H9 (cell line): ENCODE data around the gene SCARB2. TPM values are rescaled to one million over a fixed set of nuclear protein-coding genes. Genes with fewer than 3 reads are reported as not detected.

ENCODE experiments used
- DNase-seq: peaks from one replicate; pipeline ENCODE4 v3.0.0-alpha.2; 2017
- H2AFZ ChIP-seq: one replicate; pipeline ENCODE4 v1.6.1; 2013; ENCODE audit warnings: mild to moderate bottlenecking, low read length, control low read depth, moderate library complexity
- H2AK5ac ChIP-seq: 2 replicates; pipeline ENCODE4 v1.6.1; 2013; ENCODE audit warnings: low read length, control low read depth, mixed read lengths; ENCODE audit not compliant: insufficient read length
- H2BK120ac ChIP-seq: one replicate; pipeline ENCODE4 v1.6.1; 2013; ENCODE audit warnings: low read depth, mild to moderate bottlenecking, low read length, control low read depth, inconsistent platforms; ENCODE audit not compliant: poor library complexity, severe bottlenecking
- H2BK12ac ChIP-seq: 2 replicates; pipeline ENCODE4 v1.6.1; 2013; ENCODE audit warnings: low read length, control low read depth, mixed read lengths, low read depth; ENCODE audit not compliant: insufficient read length
- H2BK15ac ChIP-seq: 2 replicates; pipeline ENCODE4 v1.6.1; 2013; ENCODE audit warnings: low read depth, low read length, control low read depth
- H2BK20ac ChIP-seq: one replicate; pipeline ENCODE4 v1.6.1; 2013; ENCODE audit warnings: low read depth, mild to moderate bottlenecking, low read length, control low read depth, inconsistent platforms; ENCODE audit not compliant: poor library complexity, severe bottlenecking
- H2BK5ac ChIP-seq: 2 replicates; pipeline ENCODE4 v1.6.1; 2013; ENCODE audit warnings: low read length, control low read depth, mixed read lengths; ENCODE audit not compliant: insufficient read length
- H3K14ac ChIP-seq: 2 replicates; pipeline ENCODE4 v1.6.1; 2013; ENCODE audit warnings: low read length, control low read depth; ENCODE audit not compliant: insufficient read depth
- H3K18ac ChIP-seq: 2 replicates; pipeline ENCODE4 v1.6.1; 2013; ENCODE audit warnings: low read depth, mild to moderate bottlenecking, mixed read lengths, low read length, control low read depth; ENCODE audit not compliant: insufficient read length
- H3K23ac ChIP-seq: 2 replicates; pipeline ENCODE4 v1.6.1; 2013; ENCODE audit warnings: low read length, control low read depth, mixed read lengths, low read depth; ENCODE audit not compliant: insufficient read length
- H3K23me2 ChIP-seq: 2 replicates; pipeline ENCODE4 v1.6.1; 2013; ENCODE audit warnings: low read depth, mild to moderate bottlenecking, mixed read lengths, low read length, control low read depth; ENCODE audit not compliant: insufficient read length, poor library complexity, severe bottlenecking
- H3K27ac ChIP-seq: 2 replicates; pipeline ENCODE4 v1.5.1; 2013; ENCODE audit warnings: low read length, control low read depth, mixed read lengths, low read depth; ENCODE audit not compliant: insufficient read length
- H3K27me3 ChIP-seq: 2 replicates; pipeline ENCODE4 v1.6.1; 2013; ENCODE audit warnings: low read length, control low read depth, inconsistent platforms; ENCODE audit not compliant: insufficient read depth
- H3K4ac ChIP-seq: 2 replicates; pipeline ENCODE4 v1.6.1; 2013; ENCODE audit warnings: low read depth, mild to moderate bottlenecking, control low read depth, inconsistent platforms, low read length, moderate library complexity
- H3K4me1 ChIP-seq: 2 replicates; pipeline ENCODE4 v1.6.1; 2013; ENCODE audit warnings: low read length, control low read depth, inconsistent platforms; ENCODE audit not compliant: insufficient read depth
- H3K4me2 ChIP-seq: 2 replicates; pipeline ENCODE4 v1.6.1; 2013; ENCODE audit warnings: low read length, control low read depth, mixed read lengths; ENCODE audit not compliant: insufficient read length, insufficient read depth
- H3K56ac ChIP-seq: 2 replicates; pipeline ENCODE4 v1.6.1; 2013; ENCODE audit warnings: low read depth, mild to moderate bottlenecking, mixed read lengths, low read length, control low read depth; ENCODE audit not compliant: insufficient read length
- H3K79me1 ChIP-seq: 2 replicates; pipeline ENCODE4 v1.6.1; 2013; ENCODE audit warnings: low read depth, mild to moderate bottlenecking, moderate library complexity, low read length, control low read depth, inconsistent platforms; ENCODE audit not compliant: insufficient read depth, poor library complexity, severe bottlenecking
- H3K79me2 ChIP-seq: 2 replicates; pipeline ENCODE4 v1.6.1; 2013; ENCODE audit warnings: low read length, control low read depth, inconsistent platforms; ENCODE audit not compliant: insufficient read depth
- H3K9ac ChIP-seq: 2 replicates; pipeline ENCODE4 v1.6.1; 2013; ENCODE audit warnings: low read length, control low read depth, mixed read lengths; ENCODE audit not compliant: insufficient read length; ENCODE audit errors: extremely low read depth
- H3K9me3 ChIP-seq: one replicate; pipeline ENCODE4 v1.6.1; 2013; ENCODE audit warnings: low read depth, low read length, inconsistent platforms; ENCODE audit not compliant: control insufficient read depth
- H3T11ph ChIP-seq: one replicate; pipeline ENCODE4 v1.6.1; 2013; ENCODE audit warnings: mild to moderate bottlenecking, low read length, control low read depth, inconsistent platforms
- H4K20me1 ChIP-seq: one replicate; pipeline ENCODE4 v1.6.1; 2013; ENCODE audit not compliant: control insufficient read depth, insufficient read length, insufficient read depth
- H4K5ac ChIP-seq: 2 replicates; pipeline ENCODE4 v1.6.1; 2013; ENCODE audit warnings: low read depth, mild to moderate bottlenecking, mixed read lengths, low read length, control low read depth; ENCODE audit not compliant: insufficient read length
- H4K8ac ChIP-seq: replicated peaks from 2 replicates; pipeline ENCODE4 v1.6.1; 2013; ENCODE audit warnings: low read length, control low read depth, mixed read lengths, low read depth; ENCODE audit not compliant: insufficient read length
- H4K91ac ChIP-seq: 2 replicates; pipeline ENCODE4 v1.6.1; 2013; ENCODE audit warnings: low read depth, mild to moderate bottlenecking, moderate library complexity, mixed read lengths, low read length, control low read depth; ENCODE audit not compliant: insufficient read length
- H3K27ac Mint-ChIP-seq, 3 experiments: 2 replicates in 2 of 3; 3 replicates in 1 of 3; pipeline ENCODE4 v1.8.0; 2020 to 2021; ENCODE audit warnings: mixed read lengths in 3 of 3, mild to moderate bottlenecking in 1 of 3, moderate library complexity in 1 of 3
- H3K27me3 Mint-ChIP-seq: 2 replicates; pipeline ENCODE4 v1.8.0; 2021; ENCODE audit warnings: low read depth, mild to moderate bottlenecking, moderate library complexity, mixed read lengths
- H3K36me3 Mint-ChIP-seq, 3 experiments: 2 replicates in 2 of 3; 3 replicates in 1 of 3; pipeline ENCODE4 v1.8.0; 2020 to 2021; ENCODE audit warnings: low read depth in 3 of 3, mixed read lengths in 3 of 3; ENCODE audit not compliant: insufficient read depth in 1 of 3
- H3K4me1 Mint-ChIP-seq, 2 experiments: 2 replicates each; pipeline ENCODE4 v1.8.0; 2020; ENCODE audit warnings: mixed read lengths in 2 of 2
- H3K4me3 Mint-ChIP-seq, 2 experiments: 2 replicates in 1 of 2; 3 replicates in 1 of 2; pipeline ENCODE4 v1.8.0; 2020 to 2021; ENCODE audit warnings: mild to moderate bottlenecking in 2 of 2, mixed read lengths in 2 of 2, moderate library complexity in 1 of 2
- H3K9me3 Mint-ChIP-seq, 2 experiments: 2 replicates in 1 of 2; 3 replicates in 1 of 2; pipeline ENCODE4 v1.8.0; 2020; ENCODE audit warnings: mild to moderate bottlenecking in 2 of 2, mixed read lengths in 2 of 2, moderate library complexity in 1 of 2
- CTCF ChIP-seq: fragments of 200-600 bp; sonication (generic); conservative IDR thresholded peaks from 3 replicates; pipeline ENCODE4 v1.8.0; 2021; ENCODE audit warnings: antibody characterized with exemption, mild to moderate bottlenecking
- WGBS: extraction: QIAGEN DNeasy Blood & Tissue Kit; methylation state at CpG from one replicate; pipeline ENCODE4 v1.1.7; 2013; ENCODE audit warnings: missing lambda C conversion rate, low lambda C conversion rate, mixed read lengths; ENCODE audit not compliant: insufficient read length; ENCODE audit errors: extremely low coverage; 5-methylcytosine and 5-hydroxymethylcytosine counted together
- total RNA-seq: library from RNA; stranded (reverse); gene quantifications from 2 replicates; pipeline ENCODE4 v1.2.1, GENCODE V29; 2021

The SCARB2 gene
- total RNA-seq, 1 experiment from 2014 or later: 36.4 TPM

DNA sequence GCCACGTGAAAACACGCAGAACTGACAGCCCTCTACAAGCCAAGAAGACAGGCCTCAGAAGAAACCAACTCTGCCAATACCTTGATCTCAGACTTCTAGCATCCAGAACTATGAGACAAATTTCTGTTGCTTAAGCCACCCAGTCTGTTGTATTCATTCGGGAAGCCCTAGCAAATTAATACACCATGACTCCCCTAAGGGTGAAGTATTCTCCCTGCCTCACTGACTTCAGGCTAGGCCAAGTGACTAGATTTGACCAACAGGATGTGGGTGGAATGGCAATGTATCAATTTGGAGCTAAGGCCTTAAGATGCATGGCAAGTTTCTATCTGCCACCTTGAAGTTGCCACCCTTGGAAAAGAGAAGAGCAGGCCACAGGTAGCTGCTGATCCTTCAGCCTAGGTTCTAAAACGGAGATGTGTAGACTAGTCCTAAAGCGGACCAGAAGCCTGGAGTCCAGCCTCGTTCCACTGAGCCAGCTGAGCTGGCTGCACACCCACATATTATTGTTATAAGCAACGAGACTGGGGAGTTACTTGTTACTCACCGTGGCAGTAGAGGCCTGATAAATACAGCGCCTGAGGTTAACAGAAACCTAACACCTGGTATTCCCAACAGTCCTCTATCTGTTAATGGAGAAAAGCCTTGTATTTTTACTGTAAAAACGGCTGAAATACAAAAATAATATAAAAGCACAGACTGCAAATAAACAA is 16.4 kb downstream of the SCARB2 start:
- H3K4me2 ChIP-seq: no peak overlapping the region

More for the DNA sequence above, 16.4 kb downstream of the SCARB2 start:
- Histone ChIP-seq H3K23me2 (no peaks in the 10 kb centered on the region), H3K27ac (no peak overlapping the region), H2BK120ac (no peak overlapping the region), H3K4ac (no peak overlapping the region), H2AK5ac (no peak overlapping the region), H3K79me1 (peaks cover 7% of the 10 kb centered on the region), H2AFZ (no peak overlapping the region), H3K9ac (no peak overlapping the region), H3K18ac (no peak overlapping the region), H3K79me2 (no peaks in the 10 kb centered on the region; the same call in 1 of the 2 replicates), H3K14ac (no peak overlapping the region), H2BK20ac (no peak overlapping the region), H2BK5ac (no peak overlapping the region), H3K23ac (no peak overlapping the region), H3K9me3 (peaks cover 5% of the 10 kb centered on the region), H4K20me1 (no peaks in the 10 kb centered on the region), H4K8ac (no peak overlapping the region), H4K91ac (no peak overlapping the region), H3K56ac (no peak overlapping the region), H4K5ac (no peak overlapping the region), H3T11ph (no peak overlapping the region), H2BK15ac (no peak overlapping the region), H3K27me3 (no peaks in the 10 kb centered on the region), H2BK12ac (no peak overlapping the region), H3K4me1 (peaks cover 2% of the 10 kb centered on the region; the same call in 1 of the 2 replicates)
- no peak for TF ChIP-seq CTCF
- Mint-ChIP-seq H3K27me3 (no peaks in the 10 kb centered on the region; the same call in 1 of the 2 replicates), H3K27ac (peak overlapping the region in 1 of 3 experiments; percentile 70; a peak in 1 of 7 replicates), H3K4me1 (peaks cover 22 to 25% of the 10 kb centered on the region in 2 experiments), H3K9me3 (peaks cover 5 to 17% of the 10 kb centered on the region in 2 experiments; a peak in 4 of 5 replicates), H3K36me3 (peaks cover 28 to 30% (median 29%) of the 10 kb centered on the region in 3 experiments), H3K4me3 (no peak overlapping the region)
- DNase-seq: no peak
- WGBS: no CpG with 5 or more reads among the region's 10 CpGs
